GDM1 (cell line): ENCODE data around the gene PPP2R2B.
"Not testable (repeated sequence)": the region's sequence is repeated elsewhere in the genome, so short reads cannot be mapped to it uniquely, and the experiment has no call there.

ENCODE experiments used
- DNase-seq: peaks from one replicate; lab custom pipeline; 2025; lab: John Stamatoyannopoulos, UW

Gene PPP2R2B

GRCh38 chr5:146744068-146744745, 134.3 kb downstream of the PPP2R2B start:
- no peak for DNase-seq

GRCh38 chr5:146734936-146735577, 143.5 kb downstream of the PPP2R2B start:
- DNase-seq: no peak

- DNase-seq: no peak
Measured at GRCh38 chr5:146732962-146733361, 145.6 kb downstream of the PPP2R2B start.

- no peak for DNase-seq
Measured at GRCh38 chr5:146731909-146732659, 146.5 kb downstream of the PPP2R2B start.

- not testable (repeated sequence) for DNase-seq
Measured at GRCh38 chr5:146728746-146729145, 149.8 kb downstream of the PPP2R2B start.

- no peak for DNase-seq
Measured at GRCh38 chr5:146726891-146727290, 151.7 kb downstream of the PPP2R2B start.

GRCh38 chr5:146726020-146726419, 152.5 kb downstream of the PPP2R2B start:
- no peak for DNase-seq

- DNase-seq: no peak
Measured at GRCh38 chr5:146725025-146725424, 153.5 kb downstream of the PPP2R2B start.

- DNase-seq: no peak
Measured at GRCh38 chr5:146722361-146722779, 156.2 kb downstream of the PPP2R2B start.

GRCh38 chr5:146721073-146721815, 157.3 kb downstream of the PPP2R2B start:
- no peak for DNase-seq

GRCh38 chr5:146720107-146720506, 158.4 kb downstream of the PPP2R2B start:
- DNase-seq: no peak

- DNase-seq: no peak
Measured at GRCh38 chr5:146719179-146719578, 159.4 kb downstream of the PPP2R2B start.

GRCh38 chr5:146718609-146719008, 159.9 kb downstream of the PPP2R2B start:
- DNase-seq: no peak

GRCh38 chr5:146717951-146718350, 160.6 kb downstream of the PPP2R2B start:
- no peak for DNase-seq

- no peak for DNase-seq
Measured at GRCh38 chr5:146716636-146717035, 161.9 kb downstream of the PPP2R2B start.

GRCh38 chr5:146710348-146710747, 168.2 kb downstream of the PPP2R2B start:
- DNase-seq: no peak

- DNase-seq: no peak
Measured at GRCh38 chr5:146707316-146707715, 171.2 kb downstream of the PPP2R2B start.

GRCh38 chr5:146706321-146706972, 172.1 kb downstream of the PPP2R2B start:
- no peak for DNase-seq

- DNase-seq: no peak
Measured at GRCh38 chr5:146704949-146705665, 173.4 kb downstream of the PPP2R2B start.

- DNase-seq: no peak
Measured at GRCh38 chr5:146703899-146704298, 174.7 kb downstream of the PPP2R2B start.

GRCh38 chr5:146703499-146703898, 175.1 kb downstream of the PPP2R2B start:
- no peak for DNase-seq
